Lower leg skin (tissue), 3 donors: ENCODE measurements around the gene RANBP9.

Experiments
- CTCF ChIP-seq, 3 donors: fragments of 450-650 bp; IDR thresholded peaks; one replicate each; pipeline ENCODE4 v1.5.1; 2016; ENCODE audit warnings: antibody characterized with exemption in 3 of 3, mild to moderate bottlenecking in 3 of 3, moderate library complexity in 2 of 3
- POLR2A ChIP-seq, 2 donors: fragments of 450-650 bp; IDR thresholded peaks; one replicate each; pipeline ENCODE4 v1.6.1; 2016 to 2017; ENCODE audit warnings: antibody characterized with exemption in 2 of 2, mild to moderate bottlenecking in 1 of 2, moderate library complexity in 1 of 2

- TF ChIP-seq POLR2A (IDR thresholded peaks at IDR 0.05) (no peak), CTCF (IDR thresholded peaks at IDR 0.05) (no peak)
Observed at GRCh38 chr6:13577926-13578325, 133.7 kb downstream of the RANBP9 start.
